ENCODE results near the gene AGPAT4. TPM values are rescaled to one million over a fixed set of nuclear protein-coding genes. Genes with fewer than 3 reads are reported as not detected.

The AGPAT4 gene
- polyA plus RNA-seq, 12 donors, result 8.4 to 14.7 (median 10.7) TPM; not detected in 1

DNA sequence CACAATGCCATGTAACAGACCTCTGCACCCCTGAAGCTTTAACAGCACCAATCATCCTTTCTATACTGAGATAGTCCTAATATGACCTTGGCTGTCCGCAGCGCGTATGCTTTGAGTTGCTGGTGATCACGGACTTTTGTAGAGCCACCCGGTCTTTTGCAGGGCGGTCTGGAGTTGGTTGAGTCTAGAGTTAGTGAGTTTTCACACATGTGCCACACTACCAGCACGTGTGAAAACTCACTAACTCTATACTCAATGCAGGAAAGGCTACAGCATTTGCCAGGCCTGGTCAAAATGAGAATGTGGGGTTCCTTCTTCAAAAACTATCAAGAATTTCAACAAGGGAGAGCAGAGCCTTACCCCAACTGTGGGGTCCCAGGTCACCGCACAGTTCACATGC, 14.6 kb downstream of the AGPAT4 start:
- no peak for DNase-seq

DNA sequence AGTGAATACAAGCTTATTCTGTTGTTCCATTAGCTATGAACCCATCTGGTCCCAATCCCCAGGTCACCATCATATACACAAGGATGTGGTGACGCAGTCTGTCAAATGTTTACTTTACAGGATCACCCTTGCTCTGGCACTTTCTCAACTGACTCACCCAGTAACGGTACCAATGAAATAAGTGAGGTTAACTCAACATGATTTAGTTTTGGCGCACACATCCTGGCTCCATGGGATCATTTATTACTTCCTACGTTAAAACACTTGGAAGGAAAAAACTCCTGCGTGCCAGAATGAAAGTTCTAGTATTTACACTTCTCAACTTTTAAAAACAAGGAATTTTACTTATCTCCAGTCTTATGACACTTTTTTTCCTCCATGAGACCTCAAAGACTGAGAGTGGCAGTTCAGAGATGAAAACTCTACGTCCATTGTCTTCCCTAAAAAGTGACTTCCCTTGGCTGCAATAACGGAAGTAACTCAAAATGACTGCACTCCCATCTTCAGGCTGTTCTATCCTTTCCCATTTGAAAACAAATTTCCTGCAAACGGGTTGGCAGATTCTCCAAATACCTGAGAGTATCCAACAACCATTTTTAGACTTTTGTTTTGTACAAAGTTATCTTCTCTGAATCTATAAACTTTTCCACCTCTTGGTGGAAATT, 15.9 kb downstream of the AGPAT4 start:
- DNase-seq, result peak; percentile 43

- no peak for DNase-seq
Observed at GRCh38 chr6:161256407-161256806, 17.5 kb downstream of the AGPAT4 start.

DNA sequence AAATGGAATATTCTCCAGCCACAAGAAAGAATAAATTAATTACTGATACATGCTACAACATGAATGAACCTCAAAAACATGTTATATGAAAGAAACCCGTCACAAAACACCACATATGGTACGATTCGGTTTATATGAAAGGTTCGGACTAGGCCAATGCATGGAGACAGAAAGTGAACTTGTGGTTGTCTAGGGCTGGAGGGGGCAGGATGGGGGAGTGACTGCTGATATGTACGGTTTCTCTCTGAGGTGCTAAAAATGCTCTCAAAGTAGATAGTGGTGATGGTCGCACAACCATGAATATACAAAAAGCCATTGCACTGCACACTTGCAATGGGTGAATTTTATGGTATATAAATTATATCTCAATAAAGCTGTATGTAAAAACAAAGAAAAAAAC, 18.3 kb downstream of the AGPAT4 start:
- DNase-seq, result no peak

DNA sequence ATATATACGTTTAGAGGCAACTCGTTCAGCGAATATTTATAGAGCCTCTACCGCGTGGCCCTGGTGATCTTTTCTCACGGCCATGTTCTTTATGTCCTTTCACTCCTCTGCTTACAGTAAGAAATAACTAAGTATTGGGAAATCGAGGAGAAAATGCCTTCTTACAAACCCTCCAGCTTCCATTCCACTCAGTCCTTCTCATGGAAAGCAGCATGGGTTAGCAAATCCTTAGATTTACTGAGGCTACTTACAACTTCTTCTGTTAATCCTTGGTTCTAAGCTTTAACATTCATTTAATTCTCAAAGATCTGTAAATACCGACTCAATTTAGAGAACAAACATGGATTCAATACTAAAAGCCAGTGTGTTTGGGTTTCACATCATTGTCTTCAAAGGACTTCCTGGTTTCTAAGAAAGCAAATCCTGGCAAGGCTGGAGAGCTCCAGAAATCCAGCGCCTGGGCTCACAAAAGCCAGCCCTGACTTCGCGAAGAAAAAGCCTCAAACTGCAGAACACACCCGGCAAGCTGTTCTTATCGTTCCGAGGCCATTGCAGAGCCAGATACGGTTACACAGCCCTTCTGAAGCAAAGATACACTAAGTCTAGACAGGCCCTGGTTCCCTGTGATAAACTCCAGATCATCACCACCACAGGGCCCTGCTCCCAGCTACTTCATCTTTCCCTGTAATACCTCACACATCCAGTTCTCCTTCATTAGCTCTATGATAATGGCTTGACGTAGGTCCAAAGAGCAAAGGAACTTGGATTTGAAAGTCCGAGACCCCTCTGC, 19.2 kb downstream of the AGPAT4 start:
- DNase-seq, result no peak

DNA sequence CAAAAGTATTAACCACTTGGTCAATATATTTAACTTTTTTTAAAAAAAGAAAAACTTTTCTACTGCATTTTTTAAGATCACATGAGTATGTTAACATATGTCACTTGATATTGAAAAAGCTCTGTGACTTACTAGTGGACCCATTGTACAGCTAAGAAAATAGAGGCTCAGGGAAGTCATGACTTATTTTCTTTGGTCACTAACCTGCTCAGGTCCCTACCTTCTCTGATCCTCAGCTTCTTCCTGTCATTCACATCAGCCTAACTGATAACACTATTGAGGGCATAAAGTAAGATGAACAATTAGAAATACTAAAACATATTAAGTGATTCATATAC, 19.8 kb downstream of the AGPAT4 start:
- no peak for DNase-seq

- no peak for DNase-seq
Observed at GRCh38 chr6:161251345-161251744, 22.5 kb downstream of the AGPAT4 start.

DNA sequence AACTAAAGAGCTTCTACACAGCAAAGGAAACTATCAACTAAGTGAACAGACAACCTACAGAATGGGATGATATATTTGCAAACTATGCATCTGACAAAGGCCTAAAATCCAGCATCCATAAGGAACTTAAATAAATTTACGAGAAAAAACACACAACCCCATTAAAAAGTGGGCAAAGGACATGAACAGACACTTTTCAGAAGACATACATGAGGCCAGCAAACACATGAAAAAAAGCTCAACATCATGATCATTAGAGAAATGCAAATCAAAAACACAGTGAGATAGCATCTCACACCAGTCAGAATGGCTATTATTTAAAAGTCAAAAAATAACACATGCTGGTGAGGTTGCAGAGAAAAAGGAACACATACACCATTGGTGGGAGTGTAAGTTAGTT, 24.5 kb downstream of the AGPAT4 start:
- no peak for DNase-seq

DNA sequence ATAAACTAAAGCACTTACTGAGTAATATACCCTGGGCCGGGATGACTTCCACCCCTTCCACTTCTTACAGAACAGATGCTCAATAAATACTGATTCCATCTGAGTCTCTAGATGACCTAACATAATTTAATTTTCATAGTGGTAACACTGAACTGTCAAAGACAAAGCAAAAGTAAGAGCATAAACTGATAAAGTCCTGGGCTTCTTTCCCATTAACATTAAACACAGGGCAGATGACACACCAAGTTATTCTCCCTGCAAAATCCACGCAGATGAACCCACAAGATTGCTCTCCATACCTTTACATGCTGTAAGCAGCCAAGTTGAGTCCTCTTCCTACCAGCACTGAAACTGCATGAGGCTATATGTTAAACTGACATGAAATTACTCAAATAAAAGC, 27.1 kb downstream of the AGPAT4 start:
- no peak for DNase-seq

GRCh38 chr6:161245363-161245762, 28.5 kb downstream of the AGPAT4 start:
- no peak for DNase-seq

DNA sequence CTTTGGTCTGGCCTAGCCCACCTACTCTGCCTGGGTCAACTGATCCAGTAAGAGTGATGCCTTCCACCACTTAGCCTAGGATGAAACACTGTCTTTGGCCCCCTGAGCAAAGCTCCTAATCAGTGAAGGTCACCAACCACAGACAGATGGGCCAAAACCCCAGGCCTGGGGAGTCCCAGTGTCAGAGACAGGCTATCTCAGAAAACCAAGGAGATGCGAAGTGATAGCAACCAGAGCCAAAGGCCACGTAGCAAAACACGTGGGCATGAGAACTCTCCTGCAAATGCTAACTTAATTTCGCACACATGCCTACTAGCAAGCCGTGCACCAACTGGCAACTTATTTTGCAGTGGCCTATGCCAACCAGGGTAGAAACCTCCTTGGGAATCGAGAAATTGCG, 29.1 kb downstream of the AGPAT4 start:
- DNase-seq, result no peak

DNA sequence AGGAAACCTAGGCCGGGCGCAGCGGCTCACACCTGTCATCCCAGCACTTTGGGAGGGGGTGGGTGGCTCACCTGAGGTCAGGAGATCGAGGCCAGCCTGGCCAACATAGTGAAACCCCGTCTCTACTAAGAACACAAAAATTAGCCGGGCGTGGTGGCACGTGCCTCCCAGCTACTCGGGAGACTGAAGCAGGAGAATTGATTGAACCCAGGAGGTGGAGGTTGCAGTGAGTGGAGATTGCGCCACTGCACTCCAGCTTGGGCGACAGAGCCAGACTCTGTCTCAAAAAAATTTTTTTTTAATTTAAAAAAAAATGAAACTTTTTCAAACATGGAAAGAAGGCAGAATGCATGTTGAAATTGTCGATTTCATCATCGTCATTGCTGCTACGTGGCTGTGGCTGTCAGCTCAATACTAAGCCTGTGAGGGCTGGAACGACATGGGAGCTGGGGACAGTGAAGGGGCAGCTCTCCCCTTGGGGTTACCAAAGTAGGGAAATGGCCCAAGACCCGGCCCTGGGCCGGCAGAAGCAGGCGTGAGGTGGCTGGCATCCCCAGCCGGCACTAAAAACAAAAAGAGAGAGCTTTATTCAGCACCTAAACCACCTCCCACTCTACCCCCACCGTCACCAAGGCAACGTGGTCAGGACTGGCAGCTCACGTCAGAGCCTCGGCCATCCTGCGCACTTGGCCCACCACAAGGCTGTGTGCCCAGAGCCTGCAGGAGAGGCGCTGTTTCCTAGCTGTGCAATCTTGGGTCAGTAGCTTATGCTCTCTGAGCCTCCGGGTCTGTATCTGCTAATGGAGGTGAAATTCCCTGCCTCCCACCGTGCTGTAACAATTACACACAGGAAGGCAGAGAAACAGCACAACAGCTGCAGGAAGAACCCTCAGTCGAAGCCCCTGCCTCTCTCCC, 30.8 kb downstream of the AGPAT4 start:
- DNase-seq, result no peak

- DNase-seq, result no peak
Observed at GRCh38 chr6:161242113-161242512, 31.7 kb downstream of the AGPAT4 start.

DNA sequence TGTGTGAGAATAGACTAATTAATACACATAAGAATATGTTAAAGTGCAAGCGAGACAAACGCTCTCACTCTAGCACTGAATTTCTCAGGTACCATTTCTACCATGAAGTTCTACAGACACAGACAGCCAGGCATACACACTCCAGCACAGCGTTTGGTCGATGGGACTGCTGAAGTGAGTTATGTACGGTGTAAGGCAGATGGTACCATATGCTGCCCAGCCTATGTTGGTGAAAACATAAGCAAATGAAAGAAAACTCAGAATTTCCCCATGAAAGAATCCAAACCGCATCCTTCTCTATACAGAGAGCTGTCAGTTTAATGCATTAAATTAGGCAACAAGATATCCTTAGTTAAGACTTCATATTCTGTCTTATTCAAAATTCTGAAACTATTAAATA, 34.9 kb downstream of the AGPAT4 start:
- DNase-seq, result no peak

GRCh38 chr6:161238500-161238899, 35.4 kb downstream of the AGPAT4 start:
- no peak for DNase-seq

- DNase-seq, result no peak
Observed at GRCh38 chr6:161238081-161238480, 35.8 kb downstream of the AGPAT4 start.

DNA sequence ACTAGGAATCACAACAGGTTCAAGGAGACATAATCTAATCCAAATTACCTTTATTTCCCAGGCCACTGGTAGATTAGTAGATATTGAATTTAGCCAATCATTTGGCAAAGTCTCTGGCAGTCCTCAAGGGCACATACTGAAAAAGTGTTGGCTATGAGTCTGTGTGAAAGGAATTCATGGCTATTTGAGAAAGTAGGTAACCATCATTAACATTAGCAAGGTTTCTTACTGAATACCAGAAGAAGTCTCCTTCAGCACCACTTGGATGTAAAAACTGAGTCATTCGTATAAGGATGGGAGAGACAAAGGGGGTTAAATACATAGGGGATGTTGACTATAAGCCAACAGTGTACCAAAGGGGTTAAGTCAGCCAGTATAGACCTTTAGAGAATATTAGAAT, 36.7 kb downstream of the AGPAT4 start:
- DNase-seq, result no peak

- no peak for DNase-seq
Observed at GRCh38 chr6:161235776-161236633, 37.9 kb downstream of the AGPAT4 start.

DNA sequence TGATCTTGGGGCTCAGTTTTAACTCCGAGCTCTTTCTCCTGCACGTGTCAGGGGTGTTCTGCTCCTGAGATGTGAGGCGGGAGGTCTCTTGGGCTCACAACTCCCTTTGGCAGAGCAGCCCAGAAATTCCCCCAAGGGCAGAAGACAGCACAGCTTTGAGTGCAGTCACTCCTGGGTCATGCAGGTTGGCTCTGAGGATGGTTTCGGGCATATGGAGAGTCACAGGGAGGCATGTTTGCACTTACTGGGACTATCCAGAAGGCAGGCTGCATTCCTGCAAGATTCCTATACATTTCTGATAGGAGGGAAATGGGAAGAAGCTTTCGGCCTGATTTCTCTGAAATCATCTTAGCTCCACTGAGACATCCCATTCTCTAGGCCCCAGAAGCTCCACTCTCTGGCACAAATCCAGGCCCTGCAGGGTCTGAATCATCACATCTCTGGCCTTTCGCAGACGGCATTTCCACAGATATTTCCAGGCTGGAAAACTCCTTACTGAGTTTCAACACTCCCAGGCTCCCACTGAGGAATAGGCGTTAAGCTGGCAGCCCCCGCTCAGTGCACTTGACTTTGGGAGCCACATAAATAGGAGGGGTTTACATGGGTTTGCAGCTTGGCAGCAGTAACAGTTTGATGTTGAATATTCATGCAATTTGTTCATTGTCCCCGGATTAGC, 39.7 kb downstream of the AGPAT4 start:
- DNase-seq, result no peak

GRCh38 chr6:161232467-161232866, 41.4 kb downstream of the AGPAT4 start:
- no peak for DNase-seq

GRCh38 chr6:161232010-161232409, 41.9 kb downstream of the AGPAT4 start:
- DNase-seq, result no peak
